HEK293 (cell line): Measurements from ENCODE around the gene CDK2.
"Not testable (repeated sequence)": the region's sequence is repeated elsewhere in the genome, so short reads cannot be mapped to it uniquely, and the experiment has no call there.

Experiments
- CTCF ChIA-PET: fragments of 350-600 bp; formaldehyde crosslinking; extraction: SDS; loops from one replicate; lab custom pipeline; 2021; ENCODE audit warnings: antibody characterized with exemption; lab: Yijun Ruan, JAX
- POLR2A ChIA-PET: fragments of 300-600 bp; formaldehyde crosslinking; extraction: SDS; loops from one replicate; lab custom pipeline; 2020; ENCODE audit warnings: antibody characterized with exemption, inconsistent platforms; lab: Yijun Ruan, JAX
- H3K27ac ChIP-seq: fragments of 200-500 bp; sonication (Bioruptor generic); 2 replicates; pipeline ENCODE4 v1.5.1; 2014; ENCODE audit warnings: low read depth, low read length, control low read depth, inconsistent platforms; ENCODE audit errors: extremely low read depth
- H3K36me3 ChIP-seq, 2 experiments: fragments of 200-500 bp in 1 of 2; sonication (Bioruptor generic) in 1 of 2; 1 replicate in 1 of 2; 2 replicates in 1 of 2; pipeline ENCODE4 v1.5.1; 2014 to 2017; ENCODE audit warnings: inconsistent platforms in 2 of 2, low read length in 2 of 2; ENCODE audit not compliant: control insufficient read depth in 2 of 2, insufficient read depth in 1 of 2
- H3K4me1 ChIP-seq: fragments of 200-500 bp; sonication (Bioruptor generic); 2 replicates; pipeline ENCODE4 v1.5.1; 2014; ENCODE audit warnings: mild to moderate bottlenecking, low read length, inconsistent platforms; ENCODE audit not compliant: control insufficient read depth, insufficient read depth
- H3K4me3 ChIP-seq: 2 replicates; pipeline ENCODE4 v1.5.1; 2011; ENCODE audit warnings: low read depth, mild to moderate bottlenecking, control low read depth, low read length, moderate library complexity
- H3K9me3 ChIP-seq: fragments of 200-500 bp; sonication (Bioruptor generic); 2 replicates; pipeline ENCODE4 v1.5.1; 2014; ENCODE audit warnings: low read depth, low read length, inconsistent platforms; ENCODE audit not compliant: control insufficient read depth, insufficient read depth
- AEBP2 ChIP-seq: fragments of 450-650 bp; formaldehyde crosslinking; IDR thresholded peaks from 2 replicates; pipeline ENCODE4 v1.5.1; 2016; ENCODE audit warnings: missing biosample characterization, missing genetic modification characterization, borderline replicate concordance
- GLI2 ChIP-seq: fragments of 450-650 bp; formaldehyde crosslinking; IDR thresholded peaks from 2 replicates; pipeline ENCODE4; 2017; ENCODE audit warnings: missing biosample characterization, missing genetic modification characterization, low read depth, borderline replicate concordance
- GLI4 ChIP-seq: fragments of 450-650 bp; formaldehyde crosslinking; IDR thresholded peaks from 2 replicates; pipeline ENCODE4 v1.5.1; 2016; ENCODE audit warnings: missing biosample characterization, missing genetic modification characterization
- KLF8 ChIP-seq: fragments of 450-650 bp; formaldehyde crosslinking; IDR thresholded peaks from 2 replicates; pipeline ENCODE4 v1.5.1; 2016; ENCODE audit warnings: missing biosample characterization, missing genetic modification characterization
- PRDM1 ChIP-seq: fragments of 450-650 bp; formaldehyde crosslinking; IDR thresholded peaks from 2 replicates; pipeline ENCODE4; 2016; ENCODE audit warnings: missing biosample characterization, missing genetic modification characterization
- SALL2 ChIP-seq: fragments of 450-650 bp; formaldehyde crosslinking; IDR thresholded peaks from 2 replicates; pipeline ENCODE4 v1.5.0; 2017; ENCODE audit warnings: missing biosample characterization, mild to moderate bottlenecking, missing genetic modification characterization, borderline replicate concordance
- ZFHX2 ChIP-seq: fragments of 450-650 bp; formaldehyde crosslinking; conservative IDR thresholded peaks from 2 replicates; pipeline ENCODE4 v1.5.1; 2016; ENCODE audit warnings: missing biosample characterization, missing genetic modification characterization
- ZFP37 ChIP-seq: fragments of 450-650 bp; formaldehyde crosslinking; IDR thresholded peaks from 2 replicates; pipeline ENCODE4 v1.5.1; 2016; ENCODE audit warnings: missing biosample characterization, missing genetic modification characterization
- ZFP69B ChIP-seq: fragments of 450-650 bp; formaldehyde crosslinking; IDR thresholded peaks from 2 replicates; pipeline ENCODE4 v1.5.1; 2016; ENCODE audit warnings: missing biosample characterization, missing genetic modification characterization
- ZNF155 ChIP-seq: fragments of 450-650 bp; formaldehyde crosslinking; IDR thresholded peaks from 2 replicates; pipeline ENCODE4 v1.5.1; 2016; ENCODE audit warnings: missing biosample characterization, missing genetic modification characterization
- ZNF2 ChIP-seq: fragments of 450-650 bp; formaldehyde crosslinking; IDR thresholded peaks from 2 replicates; pipeline ENCODE4 v1.5.1; 2016; ENCODE audit warnings: missing biosample characterization, missing genetic modification characterization
- ZNF221 ChIP-seq: fragments of 450-650 bp; formaldehyde crosslinking; IDR thresholded peaks from 2 replicates; pipeline ENCODE4 v1.5.1; 2017; ENCODE audit warnings: missing biosample characterization, missing genetic modification characterization, borderline replicate concordance
- ZNF394 ChIP-seq: fragments of 450-650 bp; formaldehyde crosslinking; IDR thresholded peaks from 2 replicates; pipeline ENCODE4 v1.5.1; 2016; ENCODE audit warnings: missing biosample characterization, missing genetic modification characterization, mild to moderate bottlenecking, moderate library complexity, borderline replicate concordance
- ZNF544 ChIP-seq: fragments of 450-650 bp; formaldehyde crosslinking; IDR thresholded peaks from 2 replicates; pipeline ENCODE4 v1.5.0; 2017; ENCODE audit warnings: missing biosample characterization, missing genetic modification characterization
- ZNF549 ChIP-seq: fragments of 450-650 bp; IDR thresholded peaks from 2 replicates; pipeline ENCODE4 v1.5.1; 2018; ENCODE audit warnings: missing biosample characterization, missing genetic modification characterization, mild to moderate bottlenecking, inconsistent platforms, moderate library complexity
- ZNF664 ChIP-seq: fragments of 450-650 bp; formaldehyde crosslinking; IDR thresholded peaks from 2 replicates; pipeline ENCODE4 v1.5.1; 2016; ENCODE audit warnings: missing biosample characterization, missing genetic modification characterization
- ZNF670 ChIP-seq: fragments of 450-650 bp; formaldehyde crosslinking; IDR thresholded peaks from 2 replicates; pipeline ENCODE4 v1.5.1; 2016; ENCODE audit warnings: missing biosample characterization, missing genetic modification characterization, low read depth

Gene CDK2

GRCh38 chr12:55974308-55974730 is 7.7 kb downstream of the CDK2 start (continued):
- TF ChIP-seq AEBP2 (tag by site-specific recombination) (no peak), ZNF221 (tag by site-specific recombination) (no peak), ZFP69B (tag by site-specific recombination) (0 out of 2 replicates have a peak, but pooled peaks have one; percentile 6), GLI4 (tag by site-specific recombination) (0 out of 2 replicates have a peak, but pooled peaks have one; percentile 79), KLF8 (no peak), ZFP37 (tag by site-specific recombination) (peak; percentile 92), ZNF155 (tag by site-specific recombination) (no peak), GLI2 (tag by site-specific recombination) (no peak), ZNF2 (peak; percentile 22; the same call in 1 of the 2 replicates), SALL2 (tag by site-specific recombination) (no peak), ZNF544 (no peak), ZNF394 (tag by site-specific recombination) (peak; percentile 93)

GRCh38 chr12:55978393-55978792 is 11.8 kb downstream of the CDK2 start:
- TF ChIP-seq ZNF549 (tag by site-specific recombination) (no peak), ZNF664 (peak; percentile 86)
- Histone ChIP-seq H3K36me3 (peaks cover 18 to 58% of the 10 kb centered on the region in 2 experiments; a peak in 2 of 3 replicates), H3K4me1 (no peaks in the 10 kb centered on the region), H3K27ac (no peak overlapping the region), H3K4me3 (no peak overlapping the region), H3K9me3 (no peaks in the 10 kb centered on the region)
- POLR2A ChIA-PET, result interaction anchor here (0.7 kb wide), 1 partner anchor 168 kb away, joined by 6 read pairs; no protein-coding TSS in a partner anchor
- CTCF ChIA-PET, result interaction anchor here (0.8 kb wide), 1 partner anchor 11 kb away, joined by 3 read pairs; no protein-coding TSS in a partner anchor

GRCh38 chr12:55979069-55979468 is 12.4 kb downstream of the CDK2 start:
- Histone ChIP-seq H3K4me3 (no peak overlapping the region), H3K27ac (no peak overlapping the region), H3K9me3 (no peaks in the 10 kb centered on the region), H3K36me3 (peaks cover 25 to 63% of the 10 kb centered on the region in 2 experiments; a peak in 2 of 3 replicates), H3K4me1 (no peaks in the 10 kb centered on the region)
- TF ChIP-seq PRDM1 (tag by site-specific recombination) (0 out of 2 replicates have a peak, but pooled peaks have one; percentile 21), ZNF670 (tag by site-specific recombination) (no peak)
- CTCF ChIA-PET, result interaction anchor here (0.6 kb wide), 3 partner anchors 18 to 40 kb away, joined by 3 to 4 read pairs (median 3); partner anchors contain the start of gene SUOX
- POLR2A ChIA-PET, result interaction anchor here (0.7 kb wide), 2 partner anchors 18 to 169 kb away, joined by 5 to 6 read pairs; partner anchors contain the start of gene SUOX

DNA sequence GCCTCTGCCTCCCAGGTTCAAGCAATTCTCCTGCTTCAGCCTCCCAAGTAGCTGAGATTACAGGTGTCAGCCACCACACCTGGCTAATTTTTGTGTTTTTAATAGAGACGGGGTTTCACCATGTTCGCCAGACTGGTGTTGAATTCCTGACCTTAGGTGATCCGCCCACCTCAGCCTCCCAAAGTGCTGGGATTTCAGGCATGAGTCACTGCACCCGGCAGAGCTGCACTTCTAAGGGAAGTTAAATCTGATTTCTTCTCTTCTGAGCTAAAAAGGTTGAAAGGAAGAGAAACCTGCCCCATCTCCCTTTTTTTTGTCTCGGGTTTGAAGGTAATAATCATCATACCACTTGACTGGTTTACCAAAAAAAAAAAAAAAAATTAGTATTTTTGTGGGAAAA is 15.3 kb downstream of the CDK2 start:
- peaks cover 32 to 79% of the 10 kb centered on the region in 2 experiments for H3K36me3 ChIP-seq
- not testable (repeated sequence) for H3K4me3 ChIP-seq, H3K27ac ChIP-seq, H3K9me3 ChIP-seq, H3K4me1 ChIP-seq
- TF ChIP-seq PRDM1 (tag by site-specific recombination), result 0 out of 2 replicates have a peak, but pooled peaks have one; percentile 54
- TF ChIP-seq ZFHX2, result peak; percentile 45; the same call in 1 of the 2 replicates
- ChIA-PET POLR2A (interaction anchor here (0.5 to 6.4 kb wide), 4 partner anchors 8 to 707 kb away, joined by 3 to 66 read pairs (median 4); partner anchors contain the start of gene RAB5B), CTCF (interaction anchor here (0.6 to 3.8 kb wide), 10 partner anchors 14 to 243 kb away, joined by 3 to 19 read pairs (median 4); no protein-coding TSS in a partner anchor)
